ENCODE measurements around the gene CDC42BPB.
"Not testable (repeated sequence)": the region's sequence is repeated elsewhere in the genome, so short reads cannot be mapped to it uniquely, and the experiment has no call there.

CDC42BPB gene

DNA sequence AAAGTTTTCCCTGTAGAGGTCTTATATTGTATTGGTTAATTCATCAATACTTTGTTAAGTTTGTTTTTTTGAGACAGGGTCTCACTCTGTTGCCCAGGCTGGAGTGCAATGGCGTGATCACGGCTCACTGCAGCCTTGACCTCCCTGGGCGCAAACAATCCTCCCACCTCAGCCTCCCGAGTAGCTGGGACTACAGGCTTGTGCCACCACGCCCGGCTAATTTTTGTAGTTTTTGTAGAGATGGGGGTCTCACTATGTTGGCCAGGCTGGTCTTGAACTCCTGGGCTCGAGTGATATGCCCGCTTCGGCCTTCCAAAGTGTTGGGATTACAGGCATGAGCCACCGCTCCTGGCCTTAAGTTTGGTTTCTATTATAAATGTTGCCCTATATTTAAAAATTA lies 130.5 kb downstream of the CDC42BPB start:
- DNase-seq: not testable (repeated sequence)

GRCh38 chr14:102926104-102926503 lies 131.2 kb downstream of the CDC42BPB start:
- DNase-seq: no peak

GRCh38 chr14:102925646-102926045 lies 131.7 kb downstream of the CDC42BPB start:
- DNase-seq: no peak

DNA sequence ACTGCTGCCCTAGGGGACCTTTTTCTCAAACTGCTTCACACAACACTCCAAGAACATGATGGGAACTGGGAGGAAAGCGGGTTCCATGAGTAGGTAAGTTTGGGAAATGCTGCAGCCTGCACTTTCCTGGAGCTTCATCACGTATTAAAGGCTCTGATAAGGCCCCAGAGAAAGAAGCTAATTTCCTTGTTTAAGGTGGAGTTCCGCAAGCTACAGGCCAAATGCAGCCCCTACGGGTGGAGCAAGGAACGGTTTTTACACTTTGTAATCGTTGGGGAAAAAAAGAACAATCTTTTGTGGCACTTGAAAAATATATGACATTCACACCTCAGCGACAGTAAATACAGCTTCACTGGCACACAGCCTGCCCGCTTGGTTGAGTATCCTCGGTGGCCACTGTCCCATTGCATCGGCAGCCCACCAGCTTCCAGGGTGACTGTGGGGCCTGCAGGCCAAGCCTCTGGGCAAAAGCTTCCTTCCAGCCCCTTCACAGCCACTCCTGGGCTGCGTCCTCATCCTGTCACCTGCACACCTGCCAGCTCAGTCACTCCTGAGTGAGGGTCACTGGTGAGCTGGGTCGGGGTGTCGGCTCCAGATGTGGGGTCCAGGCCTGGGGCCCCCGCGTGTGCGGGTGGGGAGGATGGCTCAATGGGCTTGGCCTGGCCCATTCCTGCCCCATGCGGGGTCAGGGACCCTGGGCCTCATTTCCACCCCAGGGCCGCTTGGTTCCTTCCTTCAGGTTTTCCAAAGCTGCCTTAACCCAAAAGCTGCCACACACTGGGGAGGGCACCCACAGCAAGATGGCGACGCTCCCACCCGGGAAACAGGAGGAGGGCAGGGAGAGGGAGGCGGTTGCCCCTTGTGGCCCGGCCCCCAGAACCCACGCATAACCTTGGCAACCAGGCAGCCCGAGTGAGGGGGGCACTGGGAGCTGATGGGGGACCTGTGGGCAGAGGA lies 132.4 kb downstream of the CDC42BPB start:
- DNase-seq: no peak

GRCh38 chr14:102923925-102924486 lies 133.3 kb downstream of the CDC42BPB start:
- DNase-seq: no peak

DNA sequence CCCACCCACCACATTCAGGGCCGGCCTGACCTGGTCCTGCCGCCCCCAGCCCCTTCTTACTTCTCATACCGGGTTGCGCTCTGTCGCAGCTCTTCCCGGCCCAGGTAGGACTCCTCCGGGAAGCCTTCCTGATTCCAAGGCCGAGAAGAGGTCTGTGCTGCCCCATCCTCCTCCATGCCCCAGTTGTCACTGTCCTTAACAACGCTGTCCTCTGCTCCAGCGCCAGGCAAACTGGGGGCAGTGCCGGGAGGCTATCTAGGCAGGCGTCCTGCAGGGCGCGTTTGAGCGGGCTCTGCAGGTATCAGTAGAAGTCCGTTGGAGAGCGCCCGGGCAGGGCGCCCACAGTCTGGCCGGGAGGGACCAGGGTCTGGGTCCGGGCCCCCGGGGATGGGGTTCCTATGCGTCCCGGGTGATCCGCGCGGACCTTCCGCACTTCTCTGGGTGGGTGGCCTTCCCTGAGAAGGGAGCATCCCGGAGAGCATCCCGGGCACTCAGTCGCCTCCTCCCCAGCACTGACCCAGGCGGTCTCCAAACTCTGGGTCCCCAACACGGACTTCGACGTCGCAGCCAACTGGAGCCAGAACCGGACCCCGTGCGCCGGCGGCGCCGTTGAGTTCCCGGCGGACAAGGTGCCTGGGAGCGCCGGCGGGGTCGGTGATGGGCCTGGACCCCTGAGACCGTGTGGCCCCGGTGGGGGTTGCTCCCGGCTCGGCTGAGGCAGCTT lies 134.0 kb downstream of the CDC42BPB start:
- no peak for DNase-seq

DNA sequence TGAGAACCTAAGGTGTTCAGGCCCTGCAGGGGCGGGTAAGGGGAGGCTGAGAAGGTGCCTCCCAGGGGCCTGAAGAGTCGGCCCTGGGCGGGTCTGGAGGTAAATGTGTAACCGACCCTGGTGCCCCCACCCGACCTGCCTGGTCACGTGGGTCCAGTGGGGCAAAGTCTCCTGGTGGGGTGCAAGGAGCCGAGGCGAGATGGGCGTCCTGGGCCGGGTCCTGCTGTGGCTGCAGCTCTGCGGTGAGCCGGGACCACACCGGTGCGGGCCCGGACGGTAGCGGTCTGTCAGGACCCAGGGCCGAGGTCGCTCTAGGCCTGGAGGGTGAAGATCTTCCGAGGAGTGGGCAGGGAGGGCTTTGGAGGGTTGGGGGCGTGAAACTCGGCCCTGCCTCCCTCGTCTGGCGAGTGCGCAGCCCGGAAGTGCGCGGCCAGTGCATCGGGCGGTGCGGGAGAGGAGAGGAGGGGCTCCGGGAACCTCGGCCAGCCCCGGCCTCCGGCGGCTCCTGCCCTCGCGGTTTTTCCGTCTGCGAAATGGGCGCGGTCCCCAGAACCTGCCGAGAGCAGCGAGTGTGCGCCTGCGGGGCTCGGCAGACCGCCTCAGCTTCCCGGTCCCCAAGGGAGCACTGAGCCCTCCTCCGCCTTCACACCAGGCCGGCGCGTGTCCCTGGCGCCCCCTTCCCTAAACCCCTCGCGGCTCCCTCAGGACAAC lies 134.7 kb downstream of the CDC42BPB start, which contains the start of gene AMN:
AMN (plus strand) TSS at position 174 of the 711 bp plus-strand sequence; CDS start at position 200, 26 bp downstream.
- no peak for DNase-seq

DNA sequence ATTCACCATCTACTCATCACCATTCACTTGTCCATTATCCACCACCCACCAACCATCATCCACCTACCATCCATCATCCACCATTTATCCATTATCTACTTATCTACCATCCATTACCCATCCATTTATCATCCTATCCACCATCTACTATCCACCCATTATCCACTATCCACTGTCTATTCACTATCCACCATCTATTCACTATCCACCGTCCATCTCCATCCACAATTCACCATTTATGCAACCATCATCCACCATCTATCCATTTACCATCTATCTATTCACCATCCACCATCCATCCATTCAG lies 136.4 kb downstream of the CDC42BPB start:
- DNase-seq: no peak

- DNase-seq: no peak
Measured at GRCh38 chr14:102920273-102920997, 136.9 kb downstream of the CDC42BPB start.

DNA sequence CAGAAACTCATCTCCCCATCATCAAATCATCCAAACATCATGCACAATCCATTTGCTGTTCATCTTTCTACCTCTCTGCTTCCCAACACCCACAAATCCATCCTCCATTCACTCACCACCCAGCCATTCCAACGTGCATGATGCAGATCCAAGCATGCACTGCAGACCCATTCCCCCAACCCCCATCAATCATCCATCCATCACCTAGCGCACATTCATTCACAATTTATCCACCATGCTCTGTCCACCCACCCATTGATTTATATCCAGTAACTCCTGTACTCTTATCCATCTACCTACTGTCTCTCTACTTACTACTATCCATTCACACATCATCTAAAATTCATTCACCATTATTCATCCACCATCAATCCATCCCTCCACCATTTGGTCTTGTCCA lies 138.9 kb downstream of the CDC42BPB start:
- no peak for DNase-seq

GRCh38 chr14:102917469-102918211 lies 139.7 kb downstream of the CDC42BPB start:
- DNase-seq: peak; percentile 33

GRCh38 chr14:102917056-102917385 lies 140.3 kb downstream of the CDC42BPB start:
- DNase-seq: no peak

GRCh38 chr14:102916347-102917055 lies 140.8 kb downstream of the CDC42BPB start:
- DNase-seq: no peak

DNA sequence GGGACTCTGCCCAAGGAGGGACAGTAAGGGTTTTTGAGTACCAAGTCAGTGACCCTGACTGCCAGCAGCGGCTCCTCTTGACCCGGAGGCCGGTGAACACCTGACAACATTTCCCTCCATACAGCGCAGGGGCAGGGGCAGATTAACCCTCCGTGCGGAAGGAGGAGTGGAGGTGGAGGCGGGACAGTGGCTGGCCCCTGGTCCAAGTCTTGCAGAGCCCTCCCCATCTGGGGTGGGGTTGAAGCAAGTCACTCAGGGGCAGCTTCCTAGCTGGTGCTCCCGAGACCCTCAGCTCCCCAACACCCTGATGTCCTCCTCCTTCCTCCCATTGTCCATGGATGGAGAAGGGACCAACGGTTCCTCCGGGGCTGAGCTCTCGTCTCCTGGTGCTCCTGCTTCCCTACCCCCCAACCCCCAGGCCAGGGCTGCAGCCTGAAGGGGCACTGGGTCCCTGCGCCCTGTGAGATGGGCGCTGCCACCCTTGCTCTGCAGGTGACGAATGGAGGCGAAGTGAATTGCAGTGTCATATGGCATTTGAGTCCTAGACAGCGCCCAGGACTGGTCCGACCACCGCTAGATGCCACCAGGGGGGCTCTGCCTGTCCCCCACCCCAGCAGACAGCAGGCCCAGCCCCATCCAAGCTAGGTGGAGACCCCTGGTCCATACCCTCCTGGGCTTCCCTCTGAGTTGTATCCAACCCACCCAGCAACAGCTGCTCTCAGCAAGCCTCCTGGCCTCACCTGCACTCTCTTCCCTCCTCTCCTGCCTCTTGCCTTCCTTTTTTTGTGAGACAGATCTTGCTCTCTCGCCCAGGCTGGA lies 141.8 kb downstream of the CDC42BPB start:
- no peak for DNase-seq

DNA sequence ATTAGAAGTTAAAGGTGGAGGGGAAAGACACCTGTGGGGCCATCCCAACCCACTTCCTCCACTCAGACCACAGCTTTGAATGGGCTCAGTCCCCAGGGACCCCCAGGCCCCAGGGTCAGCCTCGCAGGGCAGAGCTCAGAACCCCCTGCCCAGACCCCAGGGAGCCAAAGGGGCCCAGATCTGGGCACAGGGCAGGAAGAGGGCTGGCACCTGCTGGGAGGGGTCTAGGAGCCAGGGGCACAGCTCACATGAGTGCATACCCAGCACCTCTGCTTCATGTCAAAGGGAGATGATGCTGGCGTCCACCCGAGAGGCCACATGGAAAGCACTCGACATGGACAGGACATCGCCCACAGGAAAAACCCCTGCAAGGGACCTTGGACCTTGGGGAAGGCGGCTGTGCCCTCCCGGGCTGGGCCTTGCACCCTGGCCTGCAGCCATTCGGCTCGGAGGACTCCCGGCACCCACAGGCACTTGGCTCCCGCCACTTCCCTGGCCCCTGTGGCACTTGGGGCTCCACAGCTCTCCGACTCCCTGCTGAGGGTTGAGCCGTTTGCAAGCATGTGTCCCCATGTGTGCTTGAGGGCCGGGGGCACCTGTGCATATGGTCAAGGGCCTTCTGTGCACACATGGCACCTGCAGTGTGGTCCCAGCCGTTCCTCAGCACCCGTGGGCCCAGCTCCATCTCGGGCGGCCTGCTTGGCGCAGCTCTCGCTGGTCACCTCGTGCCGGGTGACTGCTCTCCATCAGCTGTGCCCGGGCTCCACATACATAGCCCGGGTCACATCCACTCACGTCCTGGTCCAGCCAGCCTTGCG lies 142.7 kb downstream of the CDC42BPB start:
- no peak for DNase-seq

DNA sequence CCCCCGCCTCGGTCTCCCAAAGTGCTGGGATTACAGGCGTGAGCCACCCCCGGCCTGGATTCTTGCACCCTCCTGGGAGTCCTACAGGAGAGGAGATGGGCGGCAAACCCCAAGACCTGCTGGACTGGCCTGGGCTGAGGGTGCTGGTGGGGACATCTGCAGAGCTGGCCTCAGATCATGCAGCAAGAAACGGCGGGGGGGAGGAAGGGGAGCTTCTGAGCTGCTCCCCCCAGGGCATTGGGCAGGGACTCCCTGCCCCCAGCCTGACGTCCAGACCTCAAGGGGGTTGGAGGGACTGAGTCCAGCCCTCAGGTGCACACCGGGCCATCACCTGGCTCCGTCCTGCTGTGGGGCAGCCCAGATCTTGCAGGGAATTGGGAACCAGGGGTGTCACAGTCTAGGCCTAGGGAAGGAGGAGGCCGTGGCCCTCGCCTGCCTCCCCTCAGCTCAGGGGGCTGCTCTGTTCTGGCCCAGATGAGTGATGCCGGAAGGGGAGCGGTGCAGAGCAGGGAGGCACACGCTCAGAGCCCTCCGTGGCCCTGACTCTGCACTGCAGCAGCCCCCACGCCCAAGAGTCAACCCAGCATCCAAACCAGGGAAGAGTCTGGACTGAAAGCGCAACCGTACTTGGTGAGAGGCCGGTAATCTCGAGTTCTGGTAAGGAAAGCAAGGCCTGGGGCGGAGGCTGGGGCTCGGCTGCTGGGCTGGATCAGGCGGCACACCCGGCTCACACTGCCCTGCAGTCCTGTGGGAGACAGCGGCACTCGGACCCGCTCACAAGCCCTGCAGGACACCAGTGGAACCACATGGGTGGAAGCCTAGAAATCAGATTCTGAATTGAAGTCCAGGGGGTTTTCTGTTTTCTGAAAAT lies 143.8 kb downstream of the CDC42BPB start:
- no peak for DNase-seq

DNA sequence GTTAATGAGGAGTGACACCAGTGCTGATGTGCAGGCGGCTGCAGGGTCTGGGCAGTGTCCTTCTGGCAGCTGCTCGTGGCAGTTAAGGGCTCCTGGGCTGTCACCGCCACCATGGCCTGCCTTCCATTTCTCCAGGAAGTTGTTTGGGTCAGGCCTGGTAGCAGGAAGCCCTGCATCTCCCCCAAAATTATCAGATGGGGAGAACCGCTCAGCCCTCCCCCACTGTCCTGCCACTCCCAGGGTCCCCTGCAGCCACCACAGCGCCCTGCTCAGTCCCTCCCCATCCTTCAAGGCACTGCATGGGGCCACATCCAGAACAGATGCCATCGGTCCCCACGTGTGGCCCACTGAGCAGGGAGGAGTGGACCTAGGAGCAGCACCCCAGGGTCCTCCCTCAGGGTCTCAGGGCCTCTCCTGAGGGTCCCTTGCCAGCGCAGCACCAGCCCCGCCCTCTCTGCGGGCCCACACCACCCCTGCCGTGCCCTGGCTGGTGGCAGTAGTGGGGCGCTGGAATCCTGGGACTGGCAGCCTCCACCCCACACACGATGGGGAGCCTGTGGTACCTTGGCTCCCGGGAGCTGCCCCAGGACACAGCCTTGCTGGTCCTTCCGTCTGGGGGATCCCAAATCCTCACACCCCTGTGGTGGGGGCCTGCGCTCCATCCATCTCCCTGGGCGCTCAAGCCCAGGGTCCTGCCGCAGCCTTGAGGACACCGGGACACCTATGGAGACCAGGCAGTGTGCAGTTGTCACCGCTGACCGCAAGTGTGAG lies 145.2 kb downstream of the CDC42BPB start:
- no peak for DNase-seq

Measured in fibroblast of skin of abdomen (primary cell).